GM23338 (cell line): ENCODE results near the gene LRRFIP2.

ENCODE experiments used
- CREB1 ChIP-seq: fragments of 250-450 bp; sonication (Bioruptor Pico); IDR thresholded peaks from 2 replicates; pipeline ENCODE4 v1.5.0; 2020; ENCODE audit warnings: low read depth, mild to moderate bottlenecking, moderate library complexity
- CTCF ChIP-seq, 2 experiments: fragments of 200-600 bp in 1 of 2; sonication (generic) in 1 of 2; conservative IDR thresholded peaks; 2 replicates each; pipeline versions ENCODE4 v1.5.1 to v1.6.1; 2016 to 2017; ENCODE audit warnings: antibody characterized with exemption in 2 of 2, low read depth in 2 of 2, mild to moderate bottlenecking in 2 of 2, moderate library complexity in 1 of 2
- EZH2 ChIP-seq: fragments of 200-600 bp; sonication (generic); IDR thresholded peaks from one replicate; pipeline ENCODE4 v1.8.0; 2017; ENCODE audit warnings: antibody characterized with exemption, mild to moderate bottlenecking, low read depth; ENCODE audit not compliant: unreplicated experiment
- EZH2phosphoT487 ChIP-seq: fragments of 200-600 bp; sonication (generic); IDR thresholded peaks from one replicate; pipeline ENCODE4 v1.8.1; 2018; ENCODE audit warnings: antibody characterized with exemption; ENCODE audit not compliant: unreplicated experiment
- JUNB ChIP-seq: IDR thresholded peaks from one replicate; pipeline ENCODE4 v1.6.1; 2016; ENCODE audit warnings: antibody characterized with exemption; ENCODE audit not compliant: unreplicated experiment
- NANOG ChIP-seq: IDR thresholded peaks from 2 replicates; pipeline ENCODE4 v1.6.1; 2016; ENCODE audit warnings: antibody characterized with exemption, borderline replicate concordance
- POLR2AphosphoS5 ChIP-seq: IDR thresholded peaks from 2 replicates; pipeline ENCODE4 v1.6.1; 2016; ENCODE audit warnings: antibody characterized with exemption, low read depth
- REST ChIP-seq: IDR thresholded peaks from one replicate; pipeline ENCODE4 v1.6.1; 2018; ENCODE audit warnings: antibody characterized with exemption; ENCODE audit not compliant: unreplicated experiment
- STAT1 ChIP-seq: IDR thresholded peaks from one replicate; pipeline ENCODE4 v1.6.1; 2016; ENCODE audit warnings: antibody characterized with exemption; ENCODE audit not compliant: unreplicated experiment
- ZNF114 ChIP-seq: fragments of 250-450 bp; sonication (Bioruptor Pico); IDR thresholded peaks from 2 replicates; pipeline ENCODE4 v1.5.0; 2020; ENCODE audit warnings: mild to moderate bottlenecking, moderate library complexity
- ZNF331 ChIP-seq: fragments of 250-450 bp; sonication (Bioruptor Pico); IDR thresholded peaks from 2 replicates; pipeline ENCODE4 v1.5.0; 2020; ENCODE audit warnings: low read depth, mild to moderate bottlenecking, moderate library complexity
- TF ChIP-seq, protein P1 (sequence below): IDR thresholded peaks from 2 replicates; pipeline ENCODE4 v1.6.1; 2016; ENCODE audit warnings: antibody characterized with exemption

DNA sequence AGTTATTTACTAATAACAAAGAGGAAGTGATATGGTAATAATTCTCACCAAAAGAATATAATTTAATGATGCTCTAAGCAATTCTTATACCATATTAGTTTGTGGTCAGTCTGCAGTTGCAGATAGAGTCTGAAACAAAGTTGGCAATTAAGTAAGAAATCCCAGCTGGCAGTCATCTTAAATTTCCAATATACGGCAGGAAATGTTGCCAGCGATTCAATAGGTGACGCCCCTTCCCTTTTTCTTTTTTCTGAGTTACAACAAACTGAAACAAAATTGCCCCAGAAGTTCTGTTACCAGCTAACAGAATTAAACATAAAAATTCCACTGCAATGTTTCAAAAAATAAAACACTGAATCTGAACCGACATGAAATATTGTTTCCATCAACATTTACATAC lies 26.7 kb downstream of the LRRFIP2 start:
- no peak for TF ChIP-seq POLR2AphosphoS5
- TF ChIP-seq CTCF (conservative IDR thresholded peaks at IDR 0.05; ENCODE audit: low read depth in 2 of 2), result no peak
- no peak for TF ChIP-seq EZH2
- TF ChIP-seq REST, result no peak
- TF ChIP-seq EZH2phosphoT487, result no peak
- no peak for TF ChIP-seq STAT1
- no peak for TF ChIP-seq JUNB
- TF ChIP-seq, protein P1, sequence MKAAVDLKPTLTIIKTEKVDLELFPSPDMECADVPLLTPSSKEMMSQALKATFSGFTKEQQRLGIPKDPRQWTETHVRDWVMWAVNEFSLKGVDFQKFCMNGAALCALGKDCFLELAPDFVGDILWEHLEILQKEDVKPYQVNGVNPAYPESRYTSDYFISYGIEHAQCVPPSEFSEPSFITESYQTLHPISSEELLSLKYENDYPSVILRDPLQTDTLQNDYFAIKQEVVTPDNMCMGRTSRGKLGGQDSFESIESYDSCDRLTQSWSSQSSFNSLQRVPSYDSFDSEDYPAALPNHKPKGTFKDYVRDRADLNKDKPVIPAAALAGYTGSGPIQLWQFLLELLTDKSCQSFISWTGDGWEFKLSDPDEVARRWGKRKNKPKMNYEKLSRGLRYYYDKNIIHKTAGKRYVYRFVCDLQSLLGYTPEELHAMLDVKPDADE, result no peak
- no peak for TF ChIP-seq CREB1 (CRISPR knock-in tag)
- TF ChIP-seq ZNF114, result no peak
- TF ChIP-seq ZNF331 (CRISPR knock-in tag), result no peak
- no peak for TF ChIP-seq NANOG
